Tibial nerve (tissue), 4 donors: Measurements from ENCODE around the gene SCLT1. TPM values are rescaled to one million over a fixed set of nuclear protein-coding genes. Genes with fewer than 3 reads are reported as not detected.

Experiments
- DNase-seq, 2 donors: peaks; one replicate each; pipeline ENCODE4 v3.0.0-alpha.2; 2019; ENCODE audit warnings: low spot score in 2 of 2
- H3K27ac ChIP-seq, 4 donors: fragments of 200-600 bp; sonication (generic) in 3 of 4; one replicate each; pipeline ENCODE4 v1.5.1; 2017 to 2019; ENCODE audit warnings: mild to moderate bottlenecking in 1 of 4
- H3K27me3 ChIP-seq, 2 donors: fragments of 200-600 bp; sonication (generic) in 1 of 2; one replicate each; pipeline versions ENCODE4 v1.5.1 to v1.6.0; 2017 to 2019
- H3K36me3 ChIP-seq, 3 donors: fragments of 200-600 bp; sonication (generic); one replicate each; pipeline ENCODE4 v1.5.1; 2018 to 2019
- H3K4me1 ChIP-seq, 4 donors: fragments of 200-600 bp; sonication (generic) in 3 of 4; one replicate each; pipeline ENCODE4 v1.5.1; 2017 to 2019
- H3K4me3 ChIP-seq, 4 donors: fragments of 200-600 bp; sonication (generic) in 3 of 4; one replicate each; pipeline ENCODE4 v1.5.1; 2017 to 2019; ENCODE audit warnings: mild to moderate bottlenecking in 1 of 4, moderate library complexity in 1 of 4
- H3K9me3 ChIP-seq, 4 donors: fragments of 200-600 bp; sonication (generic) in 3 of 4; one replicate each; pipeline ENCODE4 v1.5.1; 2017 to 2019
- CTCF ChIP-seq, 5 experiments: fragments of 200-600 bp in 3 of 5; fragments of 450-650 bp in 2 of 5; sonication (generic) in 3 of 5; IDR thresholded peaks; one replicate each; pipeline ENCODE4 v1.5.1; 2016 to 2019; ENCODE audit warnings: antibody characterized with exemption in 5 of 5, mild to moderate bottlenecking in 3 of 5, moderate library complexity in 2 of 5
- EP300 ChIP-seq, 2 donors: sonication (generic); formaldehyde crosslinking; IDR thresholded peaks; one replicate each; pipeline ENCODE4 v1.6.1; 2017; ENCODE audit warnings: antibody characterized with exemption in 2 of 2, mild to moderate bottlenecking in 1 of 2
- POLR2A ChIP-seq, 2 donors: fragments of 450-650 bp; IDR thresholded peaks; one replicate each; pipeline ENCODE4 v1.6.1; 2017; ENCODE audit warnings: antibody characterized with exemption in 2 of 2, mild to moderate bottlenecking in 2 of 2, moderate library complexity in 2 of 2
- WGBS, 2 donors: methylation state at CpG; one replicate each; pipeline ENCODE4 v1.1.5; 2018; 5-methylcytosine and 5-hydroxymethylcytosine counted together
- total RNA-seq, 4 donors: library from RNA; depleted of rRNA; stranded (reverse); fragments of >200 nt; gene quantifications; one replicate each; pipeline ENCODE4 v1.1.0, GENCODE V29; 2016

SCLT1 gene
- total RNA-seq, 4 donors from 2014 or later = 9.2 to 28.8 (median 18.6) TPM

- DNase-seq = no peak
- Histone ChIP-seq H3K27ac (no peak overlapping the region), H3K36me3 (peaks cover 0 to 26% (median 0%) of the 10 kb centered on the region in 3 donors), H3K9me3 (no peaks in the 10 kb centered on the region), H3K27me3 (no peaks in the 10 kb centered on the region), H3K4me1 (no peaks in the 10 kb centered on the region), H3K4me3 (no peak overlapping the region)
- TF ChIP-seq CTCF (IDR thresholded peaks at IDR 0.05) = no peak
- TF ChIP-seq EP300 (IDR thresholded peaks at IDR 0.05) = no peak
- TF ChIP-seq POLR2A (IDR thresholded peaks at IDR 0.05) = no peak
- WGBS, 2 donors = 59 to 64% methylated on average over 2 of the region's 2 CpGs
These were observed 137.6 kb downstream of the SCLT1 start for GRCh38 chr4:128955751-128956150.

- peaks cover 0 to 29% (median 0%) of the 10 kb centered on the region in 3 donors for H3K36me3 ChIP-seq
- no peak overlapping the region for H3K27ac ChIP-seq
- H3K4me3 ChIP-seq = no peak overlapping the region
- no peaks in the 10 kb centered on the region for H3K27me3 ChIP-seq
- TF ChIP-seq CTCF (IDR thresholded peaks at IDR 0.05) (no peak), EP300 (IDR thresholded peaks at IDR 0.05) (no peak), POLR2A (IDR thresholded peaks at IDR 0.05) (no peak)
- no peak for DNase-seq
- no peaks in the 10 kb centered on the region for H3K9me3 ChIP-seq
- WGBS, 2 donors = 87 to 97% methylated on average over 2 of the region's 2 CpGs
- H3K4me1 ChIP-seq = no peaks in the 10 kb centered on the region
These were observed 138.4 kb downstream of the SCLT1 start for GRCh38 chr4:128954941-128955340.

GRCh38 chr4:128951316-128951715 lies 142.0 kb downstream of the SCLT1 start:
- WGBS, 2 donors = 49 to 54% methylated on average over 2 of the region's 2 CpGs
- no peak for TF ChIP-seq EP300 (IDR thresholded peaks at IDR 0.05)
- no peak for TF ChIP-seq POLR2A (IDR thresholded peaks at IDR 0.05)
- TF ChIP-seq CTCF (IDR thresholded peaks at IDR 0.05) = no peak
- H3K9me3 ChIP-seq = no peaks in the 10 kb centered on the region

DNA sequence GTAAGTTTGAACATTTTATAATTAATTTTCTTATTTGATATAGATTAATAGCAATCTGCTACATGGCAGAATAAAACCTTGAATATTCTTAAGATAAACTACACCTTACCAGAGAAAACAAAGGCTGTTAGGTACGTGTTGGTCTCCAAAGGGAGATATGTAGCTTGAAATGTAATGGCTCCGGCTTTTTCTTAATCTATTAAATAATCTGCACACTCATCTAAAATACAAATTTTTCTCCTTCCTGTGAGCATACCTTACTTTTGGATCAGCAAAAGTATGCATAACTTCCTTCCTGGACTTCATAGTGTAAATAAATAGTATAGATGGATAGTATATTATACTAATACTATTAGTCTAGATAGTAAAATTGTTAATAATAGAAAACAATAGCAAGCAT lies 142.5 kb downstream of the SCLT1 start:
- 98% methylated on average over 2 of the region's 2 CpGs for WGBS, 2 donors
- Histone ChIP-seq H3K27me3 (no peaks in the 10 kb centered on the region), H3K9me3 (no peaks in the 10 kb centered on the region), H3K4me3 (no peak overlapping the region), H3K4me1 (no peaks in the 10 kb centered on the region), H3K27ac (no peak overlapping the region), H3K36me3 (peaks cover 0 to 23% (median 0%) of the 10 kb centered on the region in 3 donors)
- no peak for TF ChIP-seq CTCF (IDR thresholded peaks at IDR 0.05)
- TF ChIP-seq POLR2A (IDR thresholded peaks at IDR 0.05) = no peak
- no peak for TF ChIP-seq EP300 (IDR thresholded peaks at IDR 0.05)
- no peak for DNase-seq

More at GRCh38 chr4:128951316-128951715, 142.0 kb downstream of the SCLT1 start:
- peaks cover 0 to 23% (median 0%) of the 10 kb centered on the region in 3 donors for H3K36me3 ChIP-seq
- H3K4me3 ChIP-seq = no peak overlapping the region
- no peaks in the 10 kb centered on the region for H3K27me3 ChIP-seq
- no peak overlapping the region for H3K27ac ChIP-seq
- no peak for DNase-seq
- H3K4me1 ChIP-seq = no peaks in the 10 kb centered on the region

GRCh38 chr4:128946916-128947315 lies 146.4 kb downstream of the SCLT1 start:
- peaks cover 0 to 34% (median 0%) of the 10 kb centered on the region in 3 donors for H3K36me3 ChIP-seq
- no peak overlapping the region for H3K4me3 ChIP-seq
- H3K4me1 ChIP-seq = peaks cover 0 to 3% (median 0%) of the 10 kb centered on the region in 4 donors
- TF ChIP-seq EP300 (IDR thresholded peaks at IDR 0.05) (no peak), POLR2A (IDR thresholded peaks at IDR 0.05) (no peak), CTCF (IDR thresholded peaks at IDR 0.05) (no peak)
- no peak for DNase-seq
- 77 to 84% methylated on average over 3 of the region's 3 CpGs for WGBS, 2 donors
- no peaks in the 10 kb centered on the region for H3K9me3 ChIP-seq
- no peak overlapping the region for H3K27ac ChIP-seq
- no peaks in the 10 kb centered on the region for H3K27me3 ChIP-seq
